Thoracic aorta (tissue), 2 donors: Measurements from ENCODE around the gene SYPL2. TPM values are rescaled to one million over a fixed set of nuclear protein-coding genes. Genes with fewer than 3 reads are reported as not detected.
A peak's percentile ranks its signal among the peaks of the same experiment; 100 is the strongest.

Experiments used
- ATAC-seq: fragments of 150-250 bp; one replicate; pipeline ENCODE4 v1.8.0; 2017; ENCODE audit warnings: low read depth; ENCODE audit not compliant: insufficient number of reproducible peaks, low FRiP score
- DNase-seq: peaks from one replicate; pipeline ENCODE4 v3.0.0-alpha.2; 2020; ENCODE audit warnings: low spot score
- H3K27ac ChIP-seq, 2 donors: fragments of 200-600 bp; sonication (generic); 1 replicate in 1 of 2; 2 replicates in 1 of 2; pipeline ENCODE4 v1.5.1; 2016; ENCODE audit warnings: mild to moderate bottlenecking in 2 of 2, moderate library complexity in 2 of 2
- H3K27me3 ChIP-seq: fragments of 200-600 bp; sonication (generic); replicated peaks from 2 replicates; pipeline ENCODE4 v1.6.0; 2016; ENCODE audit warnings: mild to moderate bottlenecking; ENCODE audit not compliant: insufficient read depth
- H3K36me3 ChIP-seq: fragments of 200-600 bp; sonication (generic); one replicate; pipeline ENCODE4 v1.5.1; 2016
- H3K4me1 ChIP-seq, 2 donors: fragments of 200-600 bp; sonication (generic); 1 replicate in 1 of 2; 2 replicates in 1 of 2; pipeline versions ENCODE4 v1.5.1 to v1.6.0; 2016; ENCODE audit warnings: low read depth in 2 of 2, mild to moderate bottlenecking in 1 of 2; ENCODE audit not compliant: control insufficient read depth in 1 of 2
- H3K4me3 ChIP-seq: fragments of 200-600 bp; sonication (generic); 2 replicates; pipeline ENCODE4 v1.5.1; 2016; ENCODE audit warnings: mild to moderate bottlenecking
- H3K9me3 ChIP-seq: fragments of 200-600 bp; sonication (generic); 2 replicates; pipeline ENCODE4 v1.5.1; 2016
- total RNA-seq, 2 donors: library from RNA; depleted of rRNA; stranded (reverse); fragments of >200 nt; gene quantifications; one replicate each; pipeline versions ENCODE4 v1.1.0 to v1.2.3, GENCODE V29; 2016
- TF ChIP-seq, protein P1 (sequence below): fragments of 200-600 bp; sonication (generic); IDR thresholded peaks from one replicate; pipeline ENCODE4 v1.5.1; 2019; ENCODE audit warnings: antibody characterized with exemption

Gene SYPL2
- total RNA-seq, 2 donors from 2014 or later, result 4.2 to 6.1 TPM

GRCh38 chr1:109454497-109455133 is 11.7 kb upstream of the SYPL2 start:
- no peaks in the 10 kb centered on the region for H3K4me1 ChIP-seq
- H3K4me3 ChIP-seq, result no peak overlapping the region
- TF ChIP-seq, protein P1, sequence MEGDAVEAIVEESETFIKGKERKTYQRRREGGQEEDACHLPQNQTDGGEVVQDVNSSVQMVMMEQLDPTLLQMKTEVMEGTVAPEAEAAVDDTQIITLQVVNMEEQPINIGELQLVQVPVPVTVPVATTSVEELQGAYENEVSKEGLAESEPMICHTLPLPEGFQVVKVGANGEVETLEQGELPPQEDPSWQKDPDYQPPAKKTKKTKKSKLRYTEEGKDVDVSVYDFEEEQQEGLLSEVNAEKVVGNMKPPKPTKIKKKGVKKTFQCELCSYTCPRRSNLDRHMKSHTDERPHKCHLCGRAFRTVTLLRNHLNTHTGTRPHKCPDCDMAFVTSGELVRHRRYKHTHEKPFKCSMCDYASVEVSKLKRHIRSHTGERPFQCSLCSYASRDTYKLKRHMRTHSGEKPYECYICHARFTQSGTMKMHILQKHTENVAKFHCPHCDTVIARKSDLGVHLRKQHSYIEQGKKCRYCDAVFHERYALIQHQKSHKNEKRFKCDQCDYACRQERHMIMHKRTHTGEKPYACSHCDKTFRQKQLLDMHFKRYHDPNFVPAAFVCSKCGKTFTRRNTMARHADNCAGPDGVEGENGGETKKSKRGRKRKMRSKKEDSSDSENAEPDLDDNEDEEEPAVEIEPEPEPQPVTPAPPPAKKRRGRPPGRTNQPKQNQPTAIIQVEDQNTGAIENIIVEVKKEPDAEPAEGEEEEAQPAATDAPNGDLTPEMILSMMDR, result no peak
- ATAC-seq (no peak), DNase-seq (no peak)
- H3K27me3 ChIP-seq, result no peaks in the 10 kb centered on the region
- no peaks in the 10 kb centered on the region for H3K36me3 ChIP-seq
- H3K27ac ChIP-seq, result no peak overlapping the region
- H3K9me3 ChIP-seq, result no peaks in the 10 kb centered on the region

GRCh38 chr1:109457819-109458218 is 8.5 kb upstream of the SYPL2 start:
- Histone ChIP-seq H3K9me3 (no peaks in the 10 kb centered on the region), H3K4me3 (no peak overlapping the region), H3K36me3 (no peaks in the 10 kb centered on the region), H3K27me3 (no peaks in the 10 kb centered on the region), H3K4me1 (no peaks in the 10 kb centered on the region), H3K27ac (no peak overlapping the region)
- DNase-seq, result no peak
- TF ChIP-seq, protein P1, result no peak
- no peak for ATAC-seq

DNA sequence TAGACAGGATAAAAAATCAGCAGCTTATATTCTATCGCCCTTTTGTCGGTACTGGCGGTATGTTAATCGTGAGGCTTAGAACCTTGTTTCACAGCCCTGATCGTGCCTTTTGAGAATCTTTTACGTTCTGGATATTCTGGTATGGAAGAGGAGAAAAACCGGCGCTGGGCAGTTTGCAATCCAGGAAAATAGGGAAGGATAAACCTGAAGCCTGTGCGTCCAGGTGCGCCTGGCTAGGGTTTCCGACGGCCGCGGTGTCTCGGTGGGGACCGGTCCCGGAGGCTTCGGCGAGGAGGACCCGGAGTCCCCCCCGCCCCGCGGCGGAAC is 258 bp upstream of the SYPL2 start:
- TF ChIP-seq, protein P1, result no peak
- Histone ChIP-seq H3K4me1 (peaks cover 0 to 11% of the 10 kb centered on the region in 2 donors), H3K9me3 (no peaks in the 10 kb centered on the region), H3K27ac (peak overlapping the region; percentile 51 to 62), H3K36me3 (no peaks in the 10 kb centered on the region), H3K27me3 (no peaks in the 10 kb centered on the region), H3K4me3 (peak overlapping the region; percentile 84)
- no peak for ATAC-seq
- no peak for DNase-seq

DNA sequence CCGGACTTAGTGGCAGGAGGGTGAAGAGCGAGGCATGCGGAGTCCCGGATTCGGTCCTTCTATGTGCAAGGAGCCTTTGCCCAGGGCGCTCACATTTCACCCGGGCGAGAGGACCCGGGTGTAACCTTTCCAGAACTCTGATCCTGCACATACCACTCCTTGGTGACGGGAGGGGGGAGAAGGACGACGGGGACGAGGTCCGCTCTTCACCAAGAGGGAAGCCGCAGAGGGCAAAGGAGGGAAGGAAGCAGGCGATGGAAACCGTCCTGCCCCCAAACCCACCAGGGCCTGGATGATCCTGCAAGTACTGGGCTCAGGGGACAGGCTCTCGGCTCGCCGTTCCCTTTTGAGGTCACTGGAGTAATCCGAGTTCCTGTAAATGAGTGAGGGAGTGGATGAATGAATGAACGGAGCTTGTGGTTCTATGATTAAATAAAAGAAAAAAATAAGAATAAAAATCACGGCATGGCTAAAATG is 993 bp downstream of the SYPL2 start:
- H3K4me1 ChIP-seq, result peaks cover 0 to 11% of the 10 kb centered on the region in 2 donors
- TF ChIP-seq, protein P1, result no peak
- peak overlapping the region in 1 of 2 donors; percentile 53 for H3K27ac ChIP-seq
- ATAC-seq, result no peak
- no peak for DNase-seq
- no peaks in the 10 kb centered on the region for H3K9me3 ChIP-seq
- H3K36me3 ChIP-seq, result no peaks in the 10 kb centered on the region
- no peaks in the 10 kb centered on the region for H3K27me3 ChIP-seq
- peak overlapping the region; percentile 84 for H3K4me3 ChIP-seq

- DNase-seq (no peak), ATAC-seq (no peak)
- Histone ChIP-seq H3K27ac (peak overlapping the region in 1 of 2 donors; percentile 53), H3K4me3 (no peak overlapping the region), H3K9me3 (no peaks in the 10 kb centered on the region), H3K4me1 (peaks cover 0 to 11% of the 10 kb centered on the region in 2 donors), H3K27me3 (no peaks in the 10 kb centered on the region), H3K36me3 (no peaks in the 10 kb centered on the region)
- TF ChIP-seq, protein P1, result no peak
These were observed 1.7 kb downstream of the SYPL2 start for GRCh38 chr1:109468061-109468460.
